ENCODE data around the gene PCNX1. TPM values are rescaled to one million over a fixed set of nuclear protein-coding genes. Genes with fewer than 3 reads are reported as not detected.
"Not testable (repeated sequence)": the region's sequence is repeated elsewhere in the genome, so short reads cannot be mapped to it uniquely, and the experiment has no call there.

PCNX1 gene
- polyA plus RNA-seq, 1 experiment, result 54.2 TPM

DNA sequence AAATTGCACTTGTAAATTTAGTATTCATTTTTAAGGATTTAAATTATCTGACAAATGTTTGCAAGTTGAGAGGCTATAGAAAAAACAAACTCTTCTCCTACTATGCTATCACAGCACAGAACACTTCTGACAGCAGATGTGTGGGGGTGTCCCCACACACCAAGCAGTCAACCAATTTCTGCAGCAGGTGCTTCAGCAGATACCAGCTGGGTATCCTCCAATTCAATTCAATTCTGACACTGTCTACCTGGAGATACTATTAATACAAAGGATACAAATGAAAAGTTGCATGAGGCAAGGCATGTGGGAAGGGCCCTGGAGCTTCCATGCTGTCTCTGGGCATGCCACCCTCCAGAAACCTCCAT is 35.1 kb downstream of the PCNX1 start:
- H3K4me3 ChIP-seq (ENCODE audit: low read depth, low read length), result no peak overlapping the region
- no peak for DNase-seq (ENCODE audit: low read depth, low spot score)
- ChIA-PET CTCF (interaction anchor here (0.6 kb wide), 1 partner anchor 114 kb away, joined by 6 read pairs; no protein-coding TSS in a partner anchor), POLR2A (no interaction called here)
- H3K9me3 ChIP-seq (ENCODE audit: control insufficient read depth, insufficient read depth, low read length), result peaks cover 10% of the 10 kb centered on the region
- no peaks in the 10 kb centered on the region for H3K27me3 ChIP-seq (ENCODE audit: control insufficient read depth, insufficient read depth, low read length)
- no peak overlapping the region for H3K27ac ChIP-seq (ENCODE audit: low read depth, low read length)
- TF ChIP-seq, protein P1, sequence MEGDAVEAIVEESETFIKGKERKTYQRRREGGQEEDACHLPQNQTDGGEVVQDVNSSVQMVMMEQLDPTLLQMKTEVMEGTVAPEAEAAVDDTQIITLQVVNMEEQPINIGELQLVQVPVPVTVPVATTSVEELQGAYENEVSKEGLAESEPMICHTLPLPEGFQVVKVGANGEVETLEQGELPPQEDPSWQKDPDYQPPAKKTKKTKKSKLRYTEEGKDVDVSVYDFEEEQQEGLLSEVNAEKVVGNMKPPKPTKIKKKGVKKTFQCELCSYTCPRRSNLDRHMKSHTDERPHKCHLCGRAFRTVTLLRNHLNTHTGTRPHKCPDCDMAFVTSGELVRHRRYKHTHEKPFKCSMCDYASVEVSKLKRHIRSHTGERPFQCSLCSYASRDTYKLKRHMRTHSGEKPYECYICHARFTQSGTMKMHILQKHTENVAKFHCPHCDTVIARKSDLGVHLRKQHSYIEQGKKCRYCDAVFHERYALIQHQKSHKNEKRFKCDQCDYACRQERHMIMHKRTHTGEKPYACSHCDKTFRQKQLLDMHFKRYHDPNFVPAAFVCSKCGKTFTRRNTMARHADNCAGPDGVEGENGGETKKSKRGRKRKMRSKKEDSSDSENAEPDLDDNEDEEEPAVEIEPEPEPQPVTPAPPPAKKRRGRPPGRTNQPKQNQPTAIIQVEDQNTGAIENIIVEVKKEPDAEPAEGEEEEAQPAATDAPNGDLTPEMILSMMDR (IDR thresholded peaks at IDR 0.05; ENCODE audit: low read depth, low read length), result no peak

DNA sequence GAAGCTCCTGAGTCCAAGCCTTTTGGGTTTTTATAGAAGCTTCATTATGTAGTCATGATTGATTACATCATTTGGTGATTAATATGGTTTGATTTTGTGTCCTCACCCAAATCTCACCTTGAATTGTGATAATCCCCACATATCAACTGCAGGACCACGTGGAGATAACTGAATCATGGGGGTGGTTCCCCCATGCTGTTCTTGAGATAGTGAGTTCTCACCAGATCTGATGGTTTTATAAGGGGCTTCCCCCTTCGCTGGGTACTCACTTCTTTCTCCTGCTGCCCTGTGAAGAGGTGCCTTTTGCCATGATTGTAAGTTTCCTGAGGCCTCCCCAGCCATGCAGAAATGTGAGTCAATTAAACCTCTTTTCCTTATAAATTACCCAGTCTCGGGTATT is 35.5 kb downstream of the PCNX1 start:
- DNase-seq (ENCODE audit: low read depth, low spot score); H3K27me3 ChIP-seq (ENCODE audit: control insufficient read depth, insufficient read depth, low read length); POLR2A ChIA-PET; H3K27ac ChIP-seq (ENCODE audit: low read depth, low read length); H3K4me3 ChIP-seq (ENCODE audit: low read depth, low read length): not testable (repeated sequence)
- CTCF ChIA-PET, result interaction anchor here (0.6 kb wide), 1 partner anchor 114 kb away, joined by 6 read pairs; no protein-coding TSS in a partner anchor
- H3K9me3 ChIP-seq (ENCODE audit: control insufficient read depth, insufficient read depth, low read length), result peaks cover 11% of the 10 kb centered on the region

DNA sequence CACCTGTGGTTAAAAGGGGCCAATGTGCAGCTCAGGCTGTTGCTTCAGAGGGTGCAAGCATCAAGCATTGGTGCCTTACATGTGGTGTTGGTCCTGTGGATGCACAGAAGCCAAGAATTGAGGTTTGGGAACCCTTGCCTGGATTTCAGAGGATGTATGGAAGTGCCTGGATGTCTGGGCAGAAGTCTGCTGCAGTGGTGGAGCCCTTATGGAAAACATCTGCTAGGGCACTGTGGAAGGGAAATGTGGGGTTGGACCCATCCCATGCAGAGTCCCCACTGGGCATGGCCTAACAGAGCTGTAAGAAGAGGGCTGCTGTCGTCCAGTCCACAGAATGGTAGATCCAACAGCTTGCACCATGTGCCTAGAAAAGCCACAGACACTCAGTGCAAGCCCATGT is 36.6 kb downstream of the PCNX1 start:
- no peak for DNase-seq (ENCODE audit: low read depth, low spot score)
- Histone ChIP-seq H3K9me3 (ENCODE audit: control insufficient read depth, insufficient read depth, low read length) (peaks cover 14% of the 10 kb centered on the region), H3K27ac (ENCODE audit: low read depth, low read length) (no peak overlapping the region), H3K4me3 (ENCODE audit: low read depth, low read length) (no peak overlapping the region), H3K27me3 (ENCODE audit: control insufficient read depth, insufficient read depth, low read length) (no peaks in the 10 kb centered on the region)
- TF ChIP-seq, protein P1 (IDR thresholded peaks at IDR 0.05; ENCODE audit: low read depth, low read length), result no peak
- ChIA-PET POLR2A (no interaction called here), CTCF (interaction anchor here (0.5 to 1.0 kb wide), 2 partner anchors 26 to 125 kb away, joined by 3 to 4 read pairs; no protein-coding TSS in a partner anchor)

DNA sequence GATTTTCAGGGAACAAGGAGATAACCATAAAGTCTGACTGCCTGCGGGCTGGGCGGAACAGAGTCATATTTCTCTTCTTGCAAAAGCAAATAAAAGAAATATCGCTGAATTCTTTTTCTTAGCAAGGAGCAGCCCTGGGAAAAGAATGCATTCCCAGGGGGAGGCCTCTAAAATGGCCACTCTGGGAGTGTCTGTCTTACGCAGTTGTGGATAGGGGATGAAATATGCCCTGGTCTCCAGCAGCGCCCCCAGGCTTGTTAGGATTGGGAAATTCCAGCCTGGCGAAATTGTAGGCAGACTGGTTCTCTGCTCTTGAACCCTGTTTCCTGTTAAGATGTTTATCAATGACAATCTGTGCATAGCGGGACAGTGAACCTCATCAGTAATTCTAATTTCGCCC is 40.5 kb downstream of the PCNX1 start:
- Histone ChIP-seq H3K27me3 (ENCODE audit: control insufficient read depth, insufficient read depth, low read length) (no peaks in the 10 kb centered on the region), H3K27ac (ENCODE audit: low read depth, low read length) (no peak overlapping the region), H3K4me3 (ENCODE audit: low read depth, low read length) (no peak overlapping the region), H3K9me3 (ENCODE audit: control insufficient read depth, insufficient read depth, low read length) (peaks cover 14% of the 10 kb centered on the region)
- TF ChIP-seq, protein P1 (IDR thresholded peaks at IDR 0.05; ENCODE audit: low read depth, low read length), result no peak
- POLR2A ChIA-PET, result no interaction called here
- DNase-seq (ENCODE audit: low read depth, low spot score), result no peak
- CTCF ChIA-PET, result no interaction called here

DNA sequence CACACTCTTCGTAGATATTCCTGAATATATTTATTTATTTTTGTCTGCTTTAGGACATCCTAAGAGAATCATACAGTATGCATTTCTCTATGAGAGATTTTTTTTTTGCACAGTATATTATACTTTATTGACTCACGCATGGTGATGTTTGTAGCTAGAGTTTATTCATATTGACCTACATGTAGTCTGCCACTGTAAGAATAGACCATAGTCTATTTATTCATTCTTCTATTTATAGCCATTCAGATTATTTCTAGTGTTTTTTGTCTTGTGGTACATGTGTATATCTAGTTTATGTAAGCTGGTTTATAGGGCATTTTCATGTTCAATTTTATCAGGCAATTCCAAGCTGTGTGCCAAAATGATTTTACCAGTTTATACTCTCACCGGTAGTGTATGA is 45.2 kb downstream of the PCNX1 start:
- ChIA-PET POLR2A (interaction anchor here (0.6 kb wide), 1 partner anchor 31 kb away, joined by 3 read pairs; no protein-coding TSS in a partner anchor), CTCF (interaction anchor here (0.7 to 6.5 kb wide), 6 partner anchors 20 to 152 kb away, joined by 3 to 28 read pairs (median 4); partner anchors contain the start of gene PCNX1)
- Histone ChIP-seq H3K4me3 (ENCODE audit: low read depth, low read length) (no peak overlapping the region), H3K9me3 (ENCODE audit: control insufficient read depth, insufficient read depth, low read length) (peaks cover 4% of the 10 kb centered on the region; the same call in 1 of the 2 replicates), H3K27ac (ENCODE audit: low read depth, low read length) (no peak overlapping the region), H3K27me3 (ENCODE audit: control insufficient read depth, insufficient read depth, low read length) (no peaks in the 10 kb centered on the region)
- TF ChIP-seq, protein P1 (IDR thresholded peaks at IDR 0.05; ENCODE audit: low read depth, low read length), result 0 out of 2 replicates have a peak, but pooled peaks have one; percentile 1
- no peak for DNase-seq (ENCODE audit: low read depth, low spot score)
